A549 (cell line): ENCODE measurements around the gene RAPGEF4. TPM values are rescaled to one million over a fixed set of nuclear protein-coding genes. Genes with fewer than 3 reads are reported as not detected.
A peak's percentile ranks its signal among the peaks of the same experiment; 100 is the strongest.
"Not testable (repeated sequence)": the region's sequence is repeated elsewhere in the genome, so short reads cannot be mapped to it uniquely, and the experiment has no call there.

Source experiments
- ATAC-seq, 2 experiments: fragments of 200-7000 bp in 1 of 2; fragments of >200 bp in 1 of 2; cut with Nextera tagmentation in 1 of 2; cut with Tn5 transposase in 1 of 2; 3 replicates each; pipeline versions ENCODE4 v1.8.0 to v1.9.1; 2018 to 2020; ENCODE audit warnings: mild to moderate bottlenecking in 1 of 2, moderate library complexity in 1 of 2
- CTCF ChIA-PET: fragments of 300-600 bp; sonication (Branson Sonifier 250); formaldehyde crosslinking; extraction: SDS; loops from one replicate; lab custom pipeline; 2021; ENCODE audit warnings: antibody characterized with exemption, inconsistent platforms; lab: Yijun Ruan, JAX
- POLR2A ChIA-PET: fragments of 350-600 bp; formaldehyde crosslinking; extraction: SDS; loops from one replicate; lab custom pipeline; 2021; ENCODE audit warnings: antibody characterized with exemption, inconsistent platforms; lab: Yijun Ruan, JAX
- DNase-seq, 2 experiments: peaks; one replicate each; pipeline versions ENCODE4 v3.0.0 to v3.0.0-alpha.2; 2011 to 2016; ENCODE audit warnings: low read depth in 1 of 2, low spot score in 1 of 2
- FAIRE-seq: peaks from 2 replicates; lab custom pipeline; 2011; peaks lifted over from hg19 to GRCh38; lab: Jason Lieb, UNC
- H3K27ac ChIP-seq, 2 experiments: fragments of >200 bp; sonication (Bioruptor Twin); formaldehyde crosslinking; 3 replicates each; pipeline ENCODE4 v1.5.1; 2016 to 2017
- H3K4me1 ChIP-seq: fragments of >200 bp; sonication (Bioruptor Twin); formaldehyde crosslinking; 3 replicates; pipeline ENCODE4 v1.6.1; 2016
- H3K4me2 ChIP-seq: fragments of >200 bp; sonication (Bioruptor Twin); formaldehyde crosslinking; 3 replicates; pipeline ENCODE4 v1.6.1; 2016
- H3K4me3 ChIP-seq: fragments of >200 bp; sonication (Bioruptor Twin); formaldehyde crosslinking; 3 replicates; pipeline ENCODE4 v1.5.1; 2016
- H3K9me3 ChIP-seq: fragments of >200 bp; sonication (Bioruptor Twin); formaldehyde crosslinking; 3 replicates; pipeline ENCODE4 v1.6.1; 2016
- ATOH8 ChIP-seq: fragments of 250-450 bp; sonication (Bioruptor Pico); IDR thresholded peaks from 2 replicates; pipeline ENCODE4 v1.5.0; 2020; ENCODE audit warnings: low read depth, mild to moderate bottlenecking, moderate library complexity
- CBX2 ChIP-seq: fragments of 200-600 bp; sonication (generic); IDR thresholded peaks from 2 replicates; pipeline ENCODE4 v1.6.1; 2016; ENCODE audit warnings: low read depth, mild to moderate bottlenecking, borderline replicate concordance
- CBX8 ChIP-seq: fragments of 200-600 bp; sonication (generic); IDR thresholded peaks from 2 replicates; pipeline ENCODE4 v1.6.1; 2016
- CTCF ChIP-seq: fragments of >200 bp; sonication (Bioruptor Twin); formaldehyde crosslinking; IDR thresholded peaks from 3 replicates; pipeline ENCODE4 v1.5.1; 2016
- E2F6 ChIP-seq: IDR thresholded peaks from 2 replicates; pipeline ENCODE4 v1.6.1; 2012; ENCODE audit warnings: low read depth, borderline replicate concordance
- EHMT2 ChIP-seq: fragments of 200-600 bp; sonication (generic); IDR thresholded peaks from 2 replicates; pipeline ENCODE4 v1.6.1; 2016; ENCODE audit warnings: antibody characterized with exemption, low read depth, mild to moderate bottlenecking, moderate library complexity
- FOSB ChIP-seq: fragments of 250-450 bp; sonication (Bioruptor Pico); IDR thresholded peaks from 2 replicates; pipeline ENCODE4 v1.5.0; 2020; ENCODE audit warnings: mild to moderate bottlenecking, moderate library complexity
- FOSL2 ChIP-seq, 2 experiments: fragments of 450-650 bp in 1 of 2; fragments of >200 bp in 1 of 2; sonication (Bioruptor Twin) in 1 of 2; formaldehyde crosslinking; IDR thresholded peaks; 2 replicates each; pipeline versions ENCODE4 v1.5.0 to v1.6.1; 2016 to 2020; ENCODE audit warnings: mild to moderate bottlenecking in 1 of 2, moderate library complexity in 1 of 2
- HDAC2 ChIP-seq: fragments of 200-600 bp; sonication (generic); IDR thresholded peaks from 2 replicates; pipeline ENCODE4 v1.6.1; 2016
- HMGXB4 ChIP-seq: fragments of 250-450 bp; sonication (Bioruptor Pico); IDR thresholded peaks from 2 replicates; pipeline ENCODE4 v1.5.0; 2021; ENCODE audit warnings: mild to moderate bottlenecking, moderate library complexity, borderline replicate concordance
- JUN ChIP-seq, 2 experiments: fragments of >200 bp; sonication (Bioruptor Twin); formaldehyde crosslinking; IDR thresholded peaks; 2 replicates in 1 of 2; 3 replicates in 1 of 2; pipeline ENCODE4 v1.6.1; 2016 to 2017
- KDM1A ChIP-seq: fragments of 200-600 bp; sonication (generic); IDR thresholded peaks from 2 replicates; pipeline ENCODE4 v1.6.1; 2016; ENCODE audit warnings: low read depth, mild to moderate bottlenecking
- KDM5A ChIP-seq: fragments of 200-600 bp; sonication (generic); IDR thresholded peaks from 2 replicates; pipeline ENCODE4 v1.6.1; 2016; ENCODE audit warnings: antibody characterized with exemption, mild to moderate bottlenecking
- MAFK ChIP-seq: fragments of 450-650 bp; IDR thresholded peaks from 2 replicates; pipeline ENCODE4 v1.6.1; 2014; ENCODE audit not compliant: partially characterized antibody
- MAZ ChIP-seq: fragments of 150-350 bp; IDR thresholded peaks from 2 replicates; pipeline ENCODE4 v1.6.1; 2014; ENCODE audit warnings: antibody characterized with exemption, low read depth, low read length, borderline replicate concordance
- RAD21 ChIP-seq, 2 experiments: fragments of >200 bp in 1 of 2; sonication (Bioruptor Twin) in 1 of 2; formaldehyde crosslinking in 1 of 2; IDR thresholded peaks in 1 of 2; conservative IDR thresholded peaks in 1 of 2; 2 replicates in 1 of 2; 3 replicates in 1 of 2; pipeline ENCODE4 v1.6.1; 2012 to 2018; ENCODE audit warnings: inconsistent platforms in 1 of 2
- RFX5 ChIP-seq: fragments of 450-650 bp; IDR thresholded peaks from 2 replicates; pipeline ENCODE4 v1.7.1; 2014; ENCODE audit warnings: antibody characterized with exemption, mild to moderate bottlenecking, moderate library complexity
- SMC3 ChIP-seq: fragments of >200 bp; sonication (Bioruptor Twin); formaldehyde crosslinking; IDR thresholded peaks from 3 replicates; pipeline ENCODE4 v1.6.1; 2018; ENCODE audit warnings: inconsistent platforms
- ZFP36 ChIP-seq: fragments of 450-650 bp; IDR thresholded peaks from 2 replicates; pipeline ENCODE4 v1.6.1; 2014; ENCODE audit warnings: borderline replicate concordance; ENCODE audit not compliant: partially characterized antibody
- ZNF302 ChIP-seq: fragments of 250-450 bp; sonication (Bioruptor Pico); IDR thresholded peaks from 2 replicates; pipeline ENCODE4 v1.9.0; 2021; ENCODE audit warnings: inconsistent platforms, mild to moderate bottlenecking, moderate library complexity
- ZSCAN20 ChIP-seq: fragments of 250-450 bp; sonication (Bioruptor Pico); IDR thresholded peaks from 2 replicates; pipeline ENCODE4 v1.8.0; 2022; ENCODE audit warnings: mild to moderate bottlenecking, moderate library complexity
- WGBS: methylation state at CpG from one replicate; pipeline ENCODE4 v1.1.6; 2017; ENCODE audit errors: missing lambda C conversion rate; 5-methylcytosine and 5-hydroxymethylcytosine counted together
- polyA plus RNA-seq, 4 experiments: library from polyadenylated mRNA; depleted of rRNA in 3 of 4; stranded (reverse); fragments of >200 nt; fragmentation: RNase III in 1 of 4; extraction: RNeasy Plus Mini Kit Qiagen cat#74134 plus additional on column Dnase treatment in 1 of 4; gene quantifications; 2 replicates in 3 of 4; 3 replicates in 1 of 4; pipeline ENCODE4 v1.2.3, GENCODE V29; 2011 to 2017

RAPGEF4 gene
- polyA plus RNA-seq, 2 of the 4 experiments (the other 2 are of a cell fraction) = 0.18 to 1.1 TPM

DNA sequence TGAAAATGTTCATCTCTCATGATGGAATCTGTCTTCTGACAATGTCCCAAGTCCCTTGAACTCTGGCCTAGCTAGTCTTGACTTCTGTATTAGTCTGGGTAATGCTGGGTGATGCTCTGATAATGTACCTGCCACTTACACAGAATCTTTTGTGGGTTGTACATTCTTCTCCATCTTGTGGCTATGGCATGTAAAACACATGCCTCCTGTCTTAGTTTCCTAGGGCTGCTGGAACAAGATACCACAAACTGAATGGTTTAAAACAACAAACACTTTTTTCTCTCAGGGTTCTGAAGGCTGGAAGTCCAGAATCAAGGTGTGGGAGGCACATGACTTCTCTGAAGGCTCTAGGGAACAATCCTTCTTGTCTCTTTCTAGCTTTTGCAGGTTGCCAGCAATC, 57.1 kb downstream of the RAPGEF4 start:
- CTCF ChIA-PET = interaction anchor here (7.1 kb wide), 1 partner anchor 13 kb away, joined by 39 read pairs; no protein-coding TSS in a partner anchor

GRCh38 chr2:172803308-172803707, 67.7 kb downstream of the RAPGEF4 start:
- FAIRE-seq, H3K4me3 ChIP-seq, DNase-seq, H3K4me1 ChIP-seq, H3K4me2 ChIP-seq, H3K27ac ChIP-seq, ATAC-seq, POLR2A ChIA-PET: not testable (repeated sequence)
- CTCF ChIA-PET = interaction anchor here (1.1 to 5.7 kb wide), 2 partner anchors 128 to 219 kb away, joined by 3 to 31 read pairs; no protein-coding TSS in a partner anchor
- 0% methylated on average over 1 of the region's 1 CpG for WGBS
- 0 out of 3 replicates have a peak, but pooled peaks cover 11% of the 10 kb centered on the region for H3K9me3 ChIP-seq
- peak; percentile 97 for TF ChIP-seq ZFP36

More for the DNA sequence above, 57.1 kb downstream of the RAPGEF4 start:
- H3K27ac ChIP-seq = no peak overlapping the region
- POLR2A ChIA-PET = no interaction called here
- ATAC-seq (no peak), FAIRE-seq (no peak), DNase-seq (no peak)
- no peaks in the 10 kb centered on the region for H3K9me3 ChIP-seq
- no peak overlapping the region for H3K4me3 ChIP-seq
- no peak for TF ChIP-seq MAFK
- no peak for TF ChIP-seq CTCF
- no peak for TF ChIP-seq ZNF302 (CRISPR knock-in tag)
- no peak for TF ChIP-seq RFX5
- TF ChIP-seq CBX8 = no peak
- TF ChIP-seq E2F6 = no peak
- no peak for TF ChIP-seq SMC3
- no peak for TF ChIP-seq JUN (IDR thresholded peaks at IDR 0.05)
- TF ChIP-seq KDM1A = no peak
- TF ChIP-seq EHMT2 = no peak
- TF ChIP-seq RAD21 (conservative IDR thresholded peaks at IDR 0.05 in 1 of 2, IDR thresholded peaks at IDR 0.05 in 1 of 2) = no peak
- no peak for TF ChIP-seq FOSL2 (IDR thresholded peaks at IDR 0.05)
- no peak for TF ChIP-seq FOSL2 (CRISPR knock-in tag; IDR thresholded peaks at IDR 0.05)
- TF ChIP-seq HMGXB4 (CRISPR knock-in tag) = no peak
- no peak for TF ChIP-seq KDM5A
- no peak for TF ChIP-seq MAZ
- no peak for TF ChIP-seq CBX2
- no peak for TF ChIP-seq ZSCAN20 (CRISPR knock-in tag)
- H3K4me2 ChIP-seq = no peak overlapping the region
- H3K4me1 ChIP-seq = no peaks in the 10 kb centered on the region

GRCh38 chr2:172804423-172804822, 68.8 kb downstream of the RAPGEF4 start:
- DNase-seq = no peak
- 0 out of 3 replicates have a peak, but pooled peaks cover 11% of the 10 kb centered on the region for H3K9me3 ChIP-seq
- no peak for ATAC-seq
- H3K4me2 ChIP-seq = no peak overlapping the region
- H3K4me3 ChIP-seq = no peak overlapping the region
- FAIRE-seq = no peak
- CTCF ChIA-PET = interaction anchor here (0.7 to 5.7 kb wide), 6 partner anchors 10 to 407 kb away, joined by 3 to 74 read pairs (median 17); no protein-coding TSS in a partner anchor
- no peak overlapping the region for H3K27ac ChIP-seq
- TF ChIP-seq ATOH8 = no peak
- TF ChIP-seq HDAC2 = no peak
- no peak for TF ChIP-seq CBX2
- TF ChIP-seq CTCF = no peak
- TF ChIP-seq FOSB = no peak
- TF ChIP-seq MAFK = no peak
- TF ChIP-seq EHMT2 = no peak
- TF ChIP-seq FOSL2 (IDR thresholded peaks at IDR 0.05) = no peak
- TF ChIP-seq FOSL2 (CRISPR knock-in tag; IDR thresholded peaks at IDR 0.05) = no peak
- POLR2A ChIA-PET = no interaction called here
- 35% methylated on average over 4 of the region's 4 CpGs for WGBS
- no peaks in the 10 kb centered on the region for H3K4me1 ChIP-seq
